ENCODE measurements around the gene DMXL1. TPM values are rescaled to one million over a fixed set of nuclear protein-coding genes. Genes with fewer than 3 reads are reported as not detected.

The DMXL1 gene
- total RNA-seq, 1 experiment from 2014 or later, result 107 TPM

Small RNA genes within 50 kb of the gene (small RNA-seq; reads per million reads assigned to genes)
- gene LAMTOR3P2 (not detected), gene MIR5706 (0.40 reads per million, percentile 3 among the genes with 10 or more reads in this experiment), gene RNU6-701P (not detected)

Other genes starting within 250 kb of the DMXL1 start
- gene DTWD2, start 82.5 kb upstream of the DMXL1 start, total RNA-seq (2014; rRNA removed; shearing (Covaris generic); ENCODE audit: low replicate concordance), result 5.7 and 5.8 TPM in 2 replicates

Measured in Karpas-422 (cell line).